Stimulated activated CD8-positive, alpha-beta memory T cell treated with anti-CD3 and anti-CD28 coated beads, Interleukin-12 subunit alpha, Interleukin-12 subunit beta, amount 100 ng/mL, for 1 hour (primary cell): ENCODE measurements around the gene SYT8.

Experiments
- DNase-seq: peaks from one replicate; pipeline ENCODE4 v3.0.0-alpha.2; 2020; ENCODE audit warnings: low read depth

SYT8 gene

DNA sequence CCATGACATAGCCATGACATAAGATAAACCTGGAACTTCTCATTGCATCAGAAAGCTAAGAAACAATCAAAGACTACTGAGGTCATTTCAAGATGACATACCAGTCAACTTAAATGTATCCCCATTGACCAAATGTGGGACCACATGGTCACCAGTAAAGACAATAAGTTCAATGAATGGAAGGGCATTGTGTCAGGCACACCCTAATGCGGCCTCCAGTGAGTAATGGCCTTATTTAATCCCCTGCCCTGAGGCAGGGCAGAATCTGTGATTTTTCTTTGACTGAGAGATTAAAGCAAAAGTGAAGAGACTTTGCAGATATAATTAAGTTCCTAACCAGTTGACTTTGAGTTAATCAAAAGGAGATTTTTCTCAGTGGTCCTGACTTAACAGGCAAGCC, 17.3 kb upstream of the SYT8 start:
- DNase-seq, result no peak

DNA sequence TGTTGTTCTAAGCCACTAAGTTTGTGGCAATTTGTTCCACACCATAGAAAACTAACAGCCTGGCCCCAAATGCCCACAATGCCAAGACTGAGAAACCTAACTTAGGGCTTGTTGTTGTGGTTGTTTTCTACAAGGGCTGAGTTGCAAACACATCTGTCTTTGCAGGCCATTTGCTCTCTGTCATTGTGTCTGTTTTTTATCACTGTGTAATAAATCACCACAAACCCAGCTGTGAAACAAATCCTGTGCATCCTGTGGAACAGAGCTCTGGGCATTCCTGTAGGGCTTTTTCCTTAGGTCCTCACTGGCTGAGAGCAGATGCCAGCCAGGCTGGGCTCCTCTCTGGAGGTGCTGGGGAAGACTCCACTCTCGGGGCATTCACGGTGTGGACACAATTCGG, 15.7 kb upstream of the SYT8 start:
- DNase-seq, result no peak

- no peak for DNase-seq
Observed at GRCh38 chr11:1820463-1821325, 14.1 kb upstream of the SYT8 start.

DNA sequence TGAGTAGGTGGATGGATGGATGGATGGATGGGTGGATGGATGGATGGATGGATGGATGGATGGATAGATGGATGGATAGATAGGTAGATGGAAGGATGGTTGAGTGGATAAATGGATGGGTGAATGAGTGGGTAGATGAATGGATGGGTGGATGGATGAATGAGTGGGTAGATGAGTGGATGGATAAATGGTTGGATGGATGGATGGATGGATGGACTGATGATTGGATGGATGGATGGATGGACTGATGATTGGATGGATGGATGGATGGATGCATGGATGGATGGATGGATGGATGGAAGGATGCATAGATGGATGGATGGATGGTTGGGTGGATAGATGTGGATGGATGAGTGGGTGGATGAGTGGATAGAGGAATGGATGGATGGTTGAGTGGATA, 13.2 kb upstream of the SYT8 start:
- no peak for DNase-seq

GRCh38 chr11:1822648-1823375, 12.0 kb upstream of the SYT8 start:
- no peak for DNase-seq

GRCh38 chr11:1823376-1824220, 11.2 kb upstream of the SYT8 start:
- no peak for DNase-seq

DNA sequence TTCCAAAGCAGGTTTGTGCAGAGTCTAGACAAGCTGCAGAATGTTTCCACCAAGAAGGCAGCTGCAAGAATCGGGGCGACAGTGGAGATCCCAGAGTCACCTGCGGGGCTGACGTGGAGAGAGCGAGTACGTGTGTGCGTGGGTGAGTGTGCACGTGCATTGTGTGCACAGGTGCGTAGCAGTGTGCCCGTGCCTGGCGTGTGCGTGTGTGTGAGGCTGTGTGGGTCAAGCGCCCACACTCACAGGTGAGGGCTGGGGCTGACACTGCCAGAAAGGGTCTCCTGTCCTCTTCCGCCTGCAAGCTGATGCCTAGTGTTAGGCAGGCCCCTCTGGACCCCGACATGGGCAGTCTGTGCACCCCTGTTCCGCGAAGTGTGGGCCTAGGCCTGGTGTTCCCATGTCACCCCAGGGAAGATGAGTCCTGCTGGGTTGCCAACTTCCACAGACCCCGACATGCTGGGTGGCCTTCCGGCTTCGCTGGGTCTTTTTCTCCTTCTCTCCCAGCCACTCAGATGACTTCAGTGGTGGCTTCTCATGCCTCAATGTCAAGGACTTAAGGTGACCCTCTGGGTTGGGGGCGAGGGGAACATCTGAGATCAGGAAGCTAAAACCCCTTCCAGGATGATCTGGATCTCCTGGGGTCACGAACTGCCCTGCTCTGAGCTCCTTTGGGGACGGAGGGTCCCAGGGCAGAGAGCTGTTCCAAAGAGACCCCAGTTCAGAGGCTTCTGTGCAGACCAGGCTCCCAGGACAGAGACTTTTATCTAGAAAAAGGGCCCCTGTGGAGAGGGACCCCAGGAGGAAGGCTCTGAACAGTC, 10.4 kb upstream of the SYT8 start:
- DNase-seq, result no peak

GRCh38 chr11:1825039-1825740, 9.6 kb upstream of the SYT8 start:
- DNase-seq, result no peak

DNA sequence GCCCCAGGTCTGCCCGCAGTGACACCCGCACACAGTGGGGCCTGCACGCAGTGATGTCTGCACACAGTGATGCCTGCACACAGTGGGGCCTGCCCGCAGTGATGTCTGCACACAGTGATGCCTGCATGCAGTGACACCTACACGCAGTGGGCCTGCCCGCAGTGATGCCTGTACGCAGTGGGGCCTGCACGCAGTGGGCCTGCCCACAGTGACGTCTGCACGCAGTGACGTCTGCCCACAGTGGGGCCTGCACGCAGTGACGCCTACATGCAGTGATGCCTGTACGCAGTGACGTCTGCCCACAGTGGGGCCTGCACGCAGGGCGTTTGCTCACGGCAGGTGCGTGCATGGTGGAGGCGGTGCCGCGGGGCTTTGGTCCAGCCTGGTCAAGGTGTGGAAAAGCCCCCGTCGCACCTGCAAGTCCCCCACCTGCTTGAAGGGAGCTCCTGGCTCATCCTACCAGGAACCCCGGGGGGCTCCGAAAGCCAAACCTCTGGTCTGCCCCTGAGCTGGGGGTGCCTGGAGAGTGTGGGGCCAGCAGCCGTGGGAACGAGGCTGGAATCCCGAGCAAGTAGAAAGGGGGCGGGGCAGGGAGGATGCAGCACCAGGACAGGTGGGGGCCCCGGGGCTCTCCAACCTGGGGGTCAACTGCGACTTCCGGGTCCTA, 8.9 kb upstream of the SYT8 start:
- DNase-seq, result no peak

DNA sequence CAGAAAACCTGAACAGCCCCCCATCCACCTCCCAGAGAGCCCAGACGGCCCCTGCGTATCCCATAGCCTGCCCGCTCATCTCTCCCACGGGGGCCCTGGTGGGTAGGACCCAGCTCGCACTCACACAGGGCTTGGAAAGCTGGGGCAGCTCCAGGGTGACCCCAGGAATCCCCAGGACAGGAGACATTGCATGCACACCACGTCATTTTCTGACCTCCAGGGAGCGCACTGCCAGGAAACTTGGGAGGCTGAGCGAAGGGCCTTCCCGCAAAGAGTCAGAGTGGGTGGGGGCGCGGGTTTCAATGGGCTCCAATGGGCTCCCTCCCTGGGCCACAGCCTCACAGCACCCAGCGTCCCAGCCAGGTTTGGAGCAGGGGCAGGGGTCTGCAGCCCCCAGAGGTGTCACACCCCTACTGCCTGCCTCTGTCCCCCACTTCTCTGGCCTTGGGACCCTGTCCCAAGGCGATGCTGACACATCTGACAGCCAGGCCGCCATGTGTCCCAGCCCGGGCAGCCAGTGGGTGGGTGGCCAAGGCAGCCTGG, 8.2 kb upstream of the SYT8 start:
- no peak for DNase-seq

DNA sequence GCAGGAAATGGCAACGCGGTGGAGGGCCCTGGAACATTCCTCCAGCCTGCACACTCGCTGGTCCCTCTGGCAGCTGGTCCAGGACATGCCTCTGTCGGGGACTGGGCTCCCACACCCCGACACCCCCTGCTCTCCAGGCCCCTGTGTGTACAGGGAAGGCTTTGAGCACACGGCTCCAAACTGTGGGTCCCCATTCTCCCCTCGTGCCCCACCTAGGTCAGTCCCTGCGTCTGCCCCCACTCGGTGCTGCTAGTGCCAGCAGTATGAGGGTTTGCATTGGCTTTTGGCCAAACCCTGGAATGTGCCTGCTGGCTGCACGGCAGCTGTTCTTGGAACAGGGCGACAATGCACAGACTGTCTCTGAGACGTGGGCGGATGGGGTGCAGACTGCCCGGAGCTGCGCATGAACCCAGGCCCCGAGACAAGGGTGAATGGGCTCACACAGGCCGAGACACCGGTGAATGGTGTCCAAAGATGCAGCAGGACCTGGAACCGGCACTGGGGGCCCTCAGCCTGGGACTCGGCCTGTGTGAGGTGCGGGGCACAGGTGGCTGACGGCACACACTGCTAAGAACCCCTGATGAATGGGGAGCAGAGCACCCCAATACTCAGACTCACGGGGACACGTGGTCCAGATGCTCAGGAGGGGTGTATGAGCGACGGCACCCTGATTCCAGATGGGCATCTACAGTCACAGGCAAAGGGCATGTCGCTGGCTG, 7.5 kb upstream of the SYT8 start:
- no peak for DNase-seq

- DNase-seq, result no peak
Observed at GRCh38 chr11:1827931-1828330, 6.9 kb upstream of the SYT8 start.

DNA sequence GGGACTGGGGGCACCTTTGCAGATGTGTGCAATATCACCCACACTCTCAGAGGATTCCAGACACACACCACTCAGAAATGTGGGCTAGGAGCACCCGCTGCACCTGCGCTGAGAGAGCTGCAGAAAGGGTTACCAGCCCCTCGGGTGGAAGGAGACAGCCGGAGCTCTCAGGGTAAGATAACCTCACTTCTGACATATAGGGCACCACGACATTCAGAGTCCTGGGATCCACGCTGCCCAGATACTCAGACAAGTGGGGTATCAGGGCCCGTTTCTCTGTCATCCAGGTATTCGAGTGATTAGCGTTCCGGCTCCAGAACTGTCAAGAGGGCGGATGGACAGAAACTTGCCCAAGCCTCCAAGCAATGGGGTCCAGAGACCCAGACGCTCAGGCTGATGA, 6.2 kb upstream of the SYT8 start:
- DNase-seq, result no peak

GRCh38 chr11:1829039-1829820, 5.6 kb upstream of the SYT8 start:
- DNase-seq, result no peak

- DNase-seq, result no peak
Observed at GRCh38 chr11:1830004-1830321, 4.8 kb upstream of the SYT8 start.

- no peak for DNase-seq
Observed at GRCh38 chr11:1830322-1831223, 4.2 kb upstream of the SYT8 start.

- no peak for DNase-seq
Observed at GRCh38 chr11:1831338-1832210, 3.2 kb upstream of the SYT8 start.
